G401 (cell line): ENCODE measurements around the gene THRB. TPM values are rescaled to one million over a fixed set of nuclear protein-coding genes. Genes with fewer than 3 reads are reported as not detected.

Source experiments
- DNase-seq: peaks from one replicate; pipeline ENCODE4 v3.0.0-alpha.2; 2015; ENCODE audit warnings: low spot score
- in situ Hi-C: cut with HindIII; loops from 2 replicates; pipeline ENCODE4 v1.10.0; 2016; ENCODE audit warnings: low sequenced_read_pairs, mixed read lengths
- total RNA-seq: library from RNA; depleted of rRNA; stranded (reverse); fragments of >200 nt; shearing (Covaris generic); gene quantifications from 2 replicates; pipeline ENCODE4 v1.2.3, GENCODE V29; 2014; rRNA removed

THRB gene
- not detected in 2 replicates for total RNA-seq

DNA sequence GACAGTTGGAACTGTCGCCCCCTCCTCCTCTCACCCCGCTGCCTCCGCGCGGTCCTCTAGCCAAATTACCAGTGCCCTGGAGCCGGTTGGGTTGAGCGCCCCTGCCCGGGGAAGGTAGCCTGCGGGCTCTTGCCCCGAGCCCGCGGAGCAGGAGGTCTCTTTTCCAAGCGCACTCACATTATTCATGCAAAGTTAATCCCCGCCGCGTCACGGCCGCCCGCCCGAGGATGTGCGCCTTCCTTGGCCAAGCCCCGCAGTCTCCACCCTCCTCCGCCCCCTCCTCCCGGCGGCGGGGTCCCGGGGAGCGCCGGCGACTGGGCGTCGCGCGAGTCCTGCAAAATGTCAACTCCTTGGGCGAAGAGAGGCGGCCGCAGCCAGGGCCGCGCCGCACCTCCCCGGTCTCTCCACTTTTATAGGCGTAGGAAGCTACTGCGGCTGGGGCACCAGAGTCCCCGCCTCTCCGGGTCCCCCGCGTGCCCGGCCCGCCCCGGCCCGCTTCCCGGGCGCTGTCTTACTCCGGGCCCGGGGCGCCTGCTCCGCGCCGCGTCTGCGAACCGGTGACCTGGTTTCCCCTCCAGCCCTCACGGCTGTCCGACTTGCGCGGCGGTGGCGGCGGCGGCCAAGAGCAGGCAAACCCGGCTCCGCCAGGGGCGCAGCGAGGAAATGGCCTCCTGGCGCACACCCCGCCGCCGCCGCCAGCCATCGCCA, at the start of gene THRB:
Gene THRB (minus strand): TSS at position 233 of the 708 bp plus-strand sequence.
- in situ Hi-C loops: no loop called here
- DNase-seq: no peak

- in situ Hi-C loops: no loop called here
- DNase-seq: no peak
Observed at GRCh38 chr3:24541935-24542334, 47.3 kb upstream of the THRB start.

DNA sequence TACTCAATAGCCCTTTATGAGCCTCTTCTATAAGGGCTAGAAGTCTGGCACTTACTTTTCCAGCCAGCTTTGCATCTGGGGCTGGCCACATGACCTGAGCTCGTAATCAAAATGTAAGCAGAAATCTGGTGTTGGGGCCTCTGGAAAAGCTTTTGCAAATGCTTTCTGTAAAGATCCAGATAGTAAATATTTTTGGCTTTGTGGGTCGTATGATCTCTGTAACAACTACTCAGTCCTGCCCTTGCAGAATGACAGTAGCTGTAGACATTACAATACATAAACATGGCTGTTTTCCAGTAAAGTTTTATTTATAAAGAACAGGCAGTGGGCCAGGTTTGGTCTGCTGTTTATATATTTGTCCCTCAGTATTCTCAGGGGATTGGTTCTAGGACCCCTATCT, 46.2 kb upstream of the THRB start:
- no peak for DNase-seq
- in situ Hi-C loops: no loop called here

DNA sequence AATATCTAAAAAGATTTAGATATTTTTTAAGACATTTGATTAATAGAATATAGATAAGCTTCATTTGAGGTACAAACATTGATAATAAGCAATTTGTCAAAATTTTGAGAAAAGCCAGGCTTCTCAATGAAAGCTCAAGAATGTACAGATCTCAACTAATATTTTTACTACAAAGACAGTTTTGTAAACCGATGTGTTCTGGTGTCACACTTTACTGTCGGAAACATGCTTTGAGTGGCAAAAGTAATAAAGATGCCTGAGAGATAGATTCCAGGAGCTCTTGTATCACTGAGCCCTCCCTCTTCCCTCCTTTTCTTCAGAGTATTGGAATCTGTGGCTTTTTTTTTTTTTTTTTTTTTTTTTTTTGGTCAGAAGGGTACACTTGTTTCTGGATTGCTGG, 45.0 kb upstream of the THRB start:
- DNase-seq: no peak
- in situ Hi-C loops: no loop called here

GRCh38 chr3:24538891-24539290, 44.2 kb upstream of the THRB start:
- DNase-seq: no peak
- in situ Hi-C loops: no loop called here

DNA sequence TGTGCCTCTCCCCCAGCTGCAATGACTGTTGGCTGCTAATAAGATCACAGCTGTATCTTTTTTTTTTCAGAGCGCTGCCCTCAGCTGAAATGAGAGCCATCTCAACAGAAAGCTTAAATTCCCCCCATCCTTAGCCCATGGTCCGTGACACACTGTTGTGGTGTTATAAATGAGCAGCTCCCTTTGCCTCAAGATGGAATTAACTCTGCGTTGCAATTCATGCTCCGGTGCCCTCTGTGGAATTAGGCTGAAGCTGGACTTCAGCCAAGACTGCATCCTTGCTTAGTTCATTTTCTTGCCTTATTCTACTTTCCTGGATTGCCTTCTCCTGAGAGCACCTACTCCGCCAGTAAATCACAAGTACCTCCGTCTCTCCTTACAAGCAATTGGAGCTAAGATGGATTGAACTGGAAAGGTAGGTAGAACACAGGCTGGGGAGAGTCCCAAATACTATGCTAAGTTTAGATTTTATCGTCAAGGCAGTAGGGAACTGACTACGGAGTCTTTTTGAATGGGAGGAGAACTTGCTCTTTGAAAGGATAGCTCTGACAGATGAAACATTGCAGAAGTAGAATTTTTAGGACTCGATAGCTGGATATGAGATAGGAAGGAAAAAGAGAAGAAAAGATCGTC, 39.0 kb upstream of the THRB start:
- in situ Hi-C loops: no loop called here
- no peak for DNase-seq

GRCh38 chr3:24530471-24530870, 35.8 kb upstream of the THRB start:
- in situ Hi-C loops: no loop called here
- no peak for DNase-seq

DNA sequence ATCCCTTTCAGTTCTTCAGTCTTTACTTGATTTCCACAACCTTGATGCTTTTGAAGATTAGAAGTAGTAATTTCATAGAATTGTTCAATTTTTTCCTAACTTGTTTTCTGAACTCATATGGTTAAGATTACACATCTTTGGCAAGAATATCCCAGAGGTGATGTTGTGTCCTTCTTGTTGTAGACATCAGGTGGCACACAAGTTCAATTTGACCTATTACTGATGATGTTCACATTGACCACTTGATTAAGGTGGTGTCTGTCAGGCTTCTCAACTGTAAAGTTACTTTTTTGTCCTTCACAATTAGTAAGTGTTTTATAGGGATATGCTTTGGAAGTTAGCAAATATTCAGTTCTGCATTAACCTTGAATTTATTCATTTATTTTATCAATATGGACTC, 34.6 kb upstream of the THRB start:
- in situ Hi-C loops: no loop called here
- DNase-seq: no peak

GRCh38 chr3:24526640-24527212, 32.1 kb upstream of the THRB start:
- in situ Hi-C loops: no loop called here
- DNase-seq: no peak

DNA sequence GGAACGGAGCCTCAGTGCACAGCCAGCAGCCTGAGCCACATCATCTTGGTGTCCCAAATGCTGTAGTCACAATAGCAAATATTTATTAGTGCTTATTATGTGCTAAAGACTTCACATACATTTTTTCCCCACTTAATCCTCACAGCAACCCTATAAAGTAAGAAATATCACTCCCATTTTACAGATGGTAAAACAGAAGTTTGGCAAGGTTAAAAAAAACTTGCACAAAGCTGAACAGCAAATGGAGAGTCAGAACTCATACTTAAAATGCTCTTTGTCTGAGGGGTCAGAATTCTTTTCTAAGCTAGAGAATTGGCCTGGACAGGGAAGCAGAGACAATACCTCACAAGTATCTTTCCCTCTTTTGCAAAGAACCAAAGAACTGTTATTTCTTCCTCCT, 30.9 kb upstream of the THRB start:
- DNase-seq: no peak
- in situ Hi-C loops: no loop called here

DNA sequence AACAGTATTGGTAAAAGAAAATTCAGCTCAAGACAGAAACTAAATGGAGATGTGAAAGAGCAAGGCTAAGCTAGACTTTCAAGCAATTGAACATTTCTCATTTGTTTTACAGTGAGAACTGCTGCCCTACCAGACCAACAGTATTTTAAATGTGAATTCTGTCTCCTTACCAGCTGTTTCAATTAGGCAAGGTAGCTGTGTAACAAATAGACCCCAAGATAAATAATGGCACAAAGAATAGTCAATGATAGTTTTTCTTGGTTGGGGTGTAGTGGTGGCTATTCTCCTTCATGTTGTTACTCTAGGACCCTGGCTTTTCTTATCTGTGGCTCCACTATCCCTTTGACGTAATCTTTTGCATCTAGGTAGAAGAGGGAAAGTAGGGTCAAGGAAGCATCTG, 30.4 kb upstream of the THRB start:
- DNase-seq: no peak
- in situ Hi-C loops: no loop called here

GRCh38 chr3:24523988-24524727, 29.5 kb upstream of the THRB start:
- in situ Hi-C loops: no loop called here
- DNase-seq: no peak

GRCh38 chr3:24523215-24523614, 28.6 kb upstream of the THRB start:
- no peak for DNase-seq
- in situ Hi-C loops: no loop called here

DNA sequence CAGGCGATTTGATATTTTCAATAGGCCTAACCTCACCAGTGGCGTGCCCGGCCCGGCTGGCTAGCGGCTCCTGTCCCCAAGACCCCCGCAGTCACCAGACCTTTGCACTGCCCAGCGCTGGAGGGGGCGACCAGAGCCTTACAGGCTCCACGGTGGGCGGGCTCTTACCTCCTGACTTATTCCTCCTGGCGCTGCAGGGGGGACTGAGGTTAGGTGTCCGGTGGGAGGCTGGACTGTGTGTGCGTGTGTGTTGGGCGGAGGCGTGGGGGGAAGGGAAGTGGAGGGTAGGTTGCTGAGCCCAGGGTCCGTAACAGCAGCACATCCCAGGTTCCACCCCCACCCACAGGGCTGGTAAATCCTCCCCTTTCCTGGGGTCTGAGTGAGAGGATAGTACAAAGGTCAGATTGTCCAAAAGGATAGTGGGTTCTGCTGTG, 27.5 kb upstream of the THRB start:
- no peak for DNase-seq
- in situ Hi-C loops: no loop called here

GRCh38 chr3:24521420-24522145, 26.9 kb upstream of the THRB start:
- DNase-seq: no peak
- in situ Hi-C loops: no loop called here

DNA sequence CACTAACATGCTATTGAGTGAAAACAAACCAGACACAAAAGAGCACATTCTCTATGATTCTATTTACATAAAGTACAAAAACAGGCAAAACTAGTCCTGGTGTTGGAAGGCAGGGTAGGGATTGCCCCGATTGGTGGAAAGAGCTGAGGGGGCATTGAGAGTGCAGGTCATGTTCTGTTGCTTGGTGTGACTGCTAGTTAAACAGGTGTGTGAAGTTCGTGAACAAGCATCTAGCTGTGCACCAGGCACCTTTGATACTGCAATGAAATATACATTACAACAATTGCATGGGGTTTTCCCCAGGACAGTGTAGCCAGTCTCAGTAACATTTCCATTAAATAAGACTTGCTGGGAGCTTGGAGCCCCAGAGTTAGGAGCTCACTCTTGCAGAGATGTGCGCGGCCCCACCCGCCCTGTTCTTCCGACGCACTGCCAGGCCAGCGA, 26.3 kb upstream of the THRB start:
- in situ Hi-C loops: no loop called here
- DNase-seq: no peak

DNA sequence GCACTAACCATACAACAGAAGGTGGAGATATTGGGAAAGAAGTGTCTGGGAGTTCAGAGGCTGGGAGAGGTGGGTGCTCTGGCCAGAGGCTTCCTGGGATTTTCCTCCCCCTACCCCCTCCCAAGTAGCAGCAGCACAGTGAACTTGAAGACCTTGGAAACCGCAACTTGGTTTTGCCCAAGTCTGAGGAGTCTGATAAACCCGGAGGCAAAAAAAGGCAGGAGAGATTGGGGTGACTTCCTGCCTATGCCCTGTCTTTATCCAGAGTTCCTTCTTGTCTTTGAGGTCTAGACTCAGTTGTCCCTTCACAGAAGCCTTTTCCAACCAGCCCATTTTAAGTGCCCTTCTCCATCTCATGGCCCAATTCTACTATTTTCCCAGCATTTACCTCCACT, 25.4 kb upstream of the THRB start:
- in situ Hi-C loops: no loop called here
- no peak for DNase-seq

- no peak for DNase-seq
- in situ Hi-C loops: no loop called here
Observed at GRCh38 chr3:24519368-24520100, 24.9 kb upstream of the THRB start.

- in situ Hi-C loops: no loop called here
- DNase-seq: no peak
Observed at GRCh38 chr3:24518990-24519367, 24.3 kb upstream of the THRB start.
